ENCODE results near the gene ECE1.

The ECE1 gene

DNA sequence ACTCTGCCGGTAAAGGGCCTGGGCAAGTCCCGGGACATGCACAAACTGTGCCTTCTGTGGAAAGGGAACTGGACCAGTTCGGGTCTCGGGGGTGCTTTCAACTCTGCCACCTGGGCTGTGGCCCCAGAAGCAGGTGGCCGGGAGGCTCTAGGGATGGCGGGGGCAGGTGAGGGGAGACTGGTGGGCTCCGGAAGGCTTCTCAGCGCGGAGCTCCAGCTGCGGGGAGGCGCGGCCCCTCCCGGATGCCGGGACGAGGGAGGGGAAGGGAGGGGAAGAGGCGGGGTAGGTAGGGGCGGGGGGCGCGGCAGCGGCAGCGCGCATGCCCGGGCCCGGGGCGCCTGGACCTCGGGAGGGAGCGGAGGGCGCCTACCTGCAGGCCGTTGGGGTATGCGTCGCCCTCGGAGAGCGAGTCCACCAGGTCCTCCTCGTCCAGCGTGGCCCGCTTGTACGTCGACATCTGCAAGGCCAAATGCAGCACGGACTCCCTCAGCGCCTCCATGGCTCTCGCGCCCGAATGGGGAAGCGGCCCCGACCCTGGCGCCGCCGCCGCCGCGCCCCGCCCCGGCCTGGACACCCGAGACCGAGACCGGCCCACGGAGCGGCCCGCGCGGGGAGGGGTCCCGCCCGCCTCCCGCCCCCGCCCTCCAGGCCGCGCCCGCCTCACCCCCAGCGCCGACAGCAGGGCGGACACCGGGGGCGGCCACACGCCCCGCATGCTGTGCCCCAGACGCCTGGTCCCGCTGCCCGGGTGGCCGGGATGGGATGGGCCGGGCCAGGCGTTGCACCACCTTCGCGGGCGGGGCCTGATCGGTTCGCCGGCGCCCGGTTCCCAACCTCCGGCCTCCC lies at the start of gene ECE1:
Gene ECE1 (minus strand): TSS at position 764 of the 846 bp plus-strand sequence. CDS start 49 bp downstream, at position 715.
- no peak for DNase-seq (ENCODE audit: low read depth)
- TF ChIP-seq, protein P1, sequence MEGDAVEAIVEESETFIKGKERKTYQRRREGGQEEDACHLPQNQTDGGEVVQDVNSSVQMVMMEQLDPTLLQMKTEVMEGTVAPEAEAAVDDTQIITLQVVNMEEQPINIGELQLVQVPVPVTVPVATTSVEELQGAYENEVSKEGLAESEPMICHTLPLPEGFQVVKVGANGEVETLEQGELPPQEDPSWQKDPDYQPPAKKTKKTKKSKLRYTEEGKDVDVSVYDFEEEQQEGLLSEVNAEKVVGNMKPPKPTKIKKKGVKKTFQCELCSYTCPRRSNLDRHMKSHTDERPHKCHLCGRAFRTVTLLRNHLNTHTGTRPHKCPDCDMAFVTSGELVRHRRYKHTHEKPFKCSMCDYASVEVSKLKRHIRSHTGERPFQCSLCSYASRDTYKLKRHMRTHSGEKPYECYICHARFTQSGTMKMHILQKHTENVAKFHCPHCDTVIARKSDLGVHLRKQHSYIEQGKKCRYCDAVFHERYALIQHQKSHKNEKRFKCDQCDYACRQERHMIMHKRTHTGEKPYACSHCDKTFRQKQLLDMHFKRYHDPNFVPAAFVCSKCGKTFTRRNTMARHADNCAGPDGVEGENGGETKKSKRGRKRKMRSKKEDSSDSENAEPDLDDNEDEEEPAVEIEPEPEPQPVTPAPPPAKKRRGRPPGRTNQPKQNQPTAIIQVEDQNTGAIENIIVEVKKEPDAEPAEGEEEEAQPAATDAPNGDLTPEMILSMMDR (IDR thresholded peaks at IDR 0.05; ENCODE audit: low read depth, low read length, missing control alignments) = no peak
- peak within 1 kb of the TSS; percentile 59 for H3K4me3 ChIP-seq (ENCODE audit: low read depth, low read length)

DNA sequence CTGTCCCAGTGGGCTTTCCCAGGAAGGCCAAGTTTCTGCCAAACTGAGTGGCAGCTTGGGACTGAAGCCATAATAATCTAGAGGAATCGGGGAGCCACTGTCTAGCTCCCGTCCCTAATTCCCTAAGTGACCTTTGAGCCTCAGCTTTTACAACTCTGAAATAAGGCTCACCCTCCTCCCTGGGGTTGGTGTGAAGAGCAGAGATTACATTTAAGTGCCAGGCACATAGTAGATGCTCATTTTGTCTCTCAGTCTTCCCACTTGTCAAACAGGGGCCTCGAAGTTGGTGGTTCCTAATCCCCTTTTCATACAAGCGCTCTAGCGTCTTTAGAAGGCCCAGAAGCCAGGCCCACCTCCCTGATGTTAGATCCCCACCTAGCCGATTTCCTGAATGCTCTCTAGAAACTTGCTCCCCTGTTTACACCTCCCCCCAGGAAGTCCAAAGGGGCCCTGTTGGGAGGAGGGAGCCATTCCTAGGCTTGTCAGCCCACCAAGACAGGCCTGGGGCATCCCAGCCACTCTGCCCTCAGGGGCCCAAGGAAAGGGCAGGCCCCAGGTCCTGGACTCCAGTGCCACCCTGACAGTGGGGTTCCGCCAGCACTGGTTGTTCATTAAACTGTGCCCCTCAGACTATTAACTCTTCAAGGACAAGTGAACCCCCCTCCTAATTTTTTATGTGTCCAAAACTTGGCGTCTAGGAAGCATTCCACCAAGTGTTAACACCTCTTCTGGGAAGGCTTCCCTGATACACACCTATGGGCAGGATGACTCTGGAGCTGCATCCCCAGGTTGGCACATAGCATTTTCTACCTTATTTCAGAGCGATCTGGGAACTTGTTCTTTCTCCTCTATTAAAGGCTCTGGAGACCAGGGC lies 49.3 kb upstream of the ECE1 start:
- TF ChIP-seq, protein P1 (IDR thresholded peaks at IDR 0.05; ENCODE audit: low read depth, low read length, missing control alignments) = no peak
- DNase-seq (ENCODE audit: low read depth) = no peak
- H3K4me3 ChIP-seq (ENCODE audit: low read depth, low read length) = no peak overlapping the region

DNA sequence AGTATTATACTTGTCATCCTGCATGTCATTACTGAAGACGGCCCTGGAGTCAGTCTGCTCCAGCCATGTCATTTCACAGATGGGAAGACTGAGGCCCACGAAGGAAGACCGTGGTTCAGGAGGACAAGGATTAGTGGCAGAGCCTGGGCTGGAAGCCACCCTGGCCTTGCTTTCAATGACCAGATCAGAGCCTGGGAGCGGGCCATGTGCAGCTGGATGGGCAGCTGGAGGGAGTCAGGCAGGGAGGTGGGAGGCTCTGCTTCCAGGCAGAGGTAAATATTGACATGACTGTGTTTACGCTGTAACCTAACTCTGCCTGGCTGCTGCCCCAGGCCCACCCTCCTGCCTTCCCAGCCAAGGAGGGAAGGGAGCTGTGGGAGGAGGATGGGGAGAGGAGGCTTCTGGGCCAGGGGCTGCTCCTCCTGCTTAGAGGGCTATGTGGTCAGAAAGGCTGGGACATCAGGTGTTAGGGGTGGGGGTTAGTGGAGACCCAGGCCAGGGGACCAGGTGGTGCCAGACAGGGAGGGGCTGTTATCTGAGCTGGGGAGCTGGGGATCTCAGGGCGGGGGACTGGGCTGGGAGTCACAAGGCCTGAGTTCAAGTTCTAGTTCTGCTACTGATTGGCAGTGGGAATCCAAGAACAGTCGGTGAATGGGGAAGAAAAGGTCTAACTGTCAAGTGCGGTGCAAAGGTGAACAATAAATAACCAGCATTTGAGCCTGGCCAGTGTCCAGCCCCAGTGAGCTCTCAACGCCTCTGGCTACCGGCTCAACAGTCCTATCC lies 48.5 kb upstream of the ECE1 start:
- DNase-seq (ENCODE audit: low read depth) = no peak
- TF ChIP-seq, protein P1 (IDR thresholded peaks at IDR 0.05; ENCODE audit: low read depth, low read length, missing control alignments) = no peak
- no peak overlapping the region for H3K4me3 ChIP-seq (ENCODE audit: low read depth, low read length)

DNA sequence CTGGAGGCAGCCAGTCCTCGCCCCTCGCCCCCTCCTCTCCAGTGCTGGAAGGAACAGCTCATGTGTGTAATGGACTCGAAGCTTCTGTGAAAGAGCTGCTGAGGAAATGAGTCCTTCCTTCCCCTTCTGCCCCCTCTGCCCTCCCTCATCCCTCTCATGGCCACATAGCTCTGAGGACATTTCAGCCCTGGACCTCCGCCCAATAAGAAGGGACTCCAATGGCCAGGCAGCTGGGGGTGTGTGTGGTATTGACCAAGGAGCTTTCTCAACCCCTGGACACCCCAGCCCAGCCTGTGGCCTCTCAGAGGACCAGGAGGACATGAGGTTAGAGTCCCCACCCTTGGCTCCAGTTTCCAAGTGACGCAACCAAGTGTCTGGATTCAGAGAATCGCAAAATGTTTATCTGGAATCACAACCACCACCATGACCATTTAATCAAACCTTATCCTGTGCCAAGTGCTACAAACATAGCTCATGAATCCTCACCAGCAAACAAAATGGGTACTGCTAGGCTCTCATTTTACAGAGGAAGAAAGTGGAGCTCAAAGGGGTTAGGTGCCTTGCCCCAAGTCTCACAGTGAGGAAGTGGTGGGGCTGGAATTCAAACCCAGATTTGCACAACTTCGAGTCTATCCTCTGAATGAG lies 47.8 kb upstream of the ECE1 start:
- DNase-seq (ENCODE audit: low read depth) = no peak

DNA sequence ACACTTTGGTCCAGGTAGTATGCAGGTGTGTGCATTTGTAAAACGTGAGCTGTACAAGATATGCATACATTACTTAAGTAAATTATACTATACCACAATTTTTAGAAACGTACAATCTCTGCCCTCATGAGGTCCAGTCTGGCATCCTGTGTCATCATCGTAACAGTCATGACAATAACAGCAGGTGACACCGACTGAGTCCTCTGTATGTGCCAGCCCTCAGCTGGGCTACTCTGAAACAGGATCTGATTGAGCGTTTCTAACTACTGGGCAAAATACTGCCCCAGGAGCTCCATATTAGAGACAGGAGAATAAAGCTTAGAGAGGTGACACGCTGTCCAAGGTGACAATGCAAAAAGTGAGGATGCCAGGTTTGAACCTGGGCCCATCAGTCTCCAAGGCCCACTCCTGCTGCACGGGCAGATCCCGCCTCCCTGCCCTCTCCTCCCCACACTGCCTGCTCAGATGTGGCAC lies 47.2 kb upstream of the ECE1 start:
- no peak overlapping the region for H3K4me3 ChIP-seq (ENCODE audit: low read depth, low read length)
- TF ChIP-seq, protein P1 (IDR thresholded peaks at IDR 0.05; ENCODE audit: low read depth, low read length, missing control alignments) = no peak
- no peak for DNase-seq (ENCODE audit: low read depth)

More for the DNA sequence above, 47.8 kb upstream of the ECE1 start:
- H3K4me3 ChIP-seq (ENCODE audit: low read depth, low read length) = no peak overlapping the region
- TF ChIP-seq, protein P1 (IDR thresholded peaks at IDR 0.05; ENCODE audit: low read depth, low read length, missing control alignments) = no peak

DNA sequence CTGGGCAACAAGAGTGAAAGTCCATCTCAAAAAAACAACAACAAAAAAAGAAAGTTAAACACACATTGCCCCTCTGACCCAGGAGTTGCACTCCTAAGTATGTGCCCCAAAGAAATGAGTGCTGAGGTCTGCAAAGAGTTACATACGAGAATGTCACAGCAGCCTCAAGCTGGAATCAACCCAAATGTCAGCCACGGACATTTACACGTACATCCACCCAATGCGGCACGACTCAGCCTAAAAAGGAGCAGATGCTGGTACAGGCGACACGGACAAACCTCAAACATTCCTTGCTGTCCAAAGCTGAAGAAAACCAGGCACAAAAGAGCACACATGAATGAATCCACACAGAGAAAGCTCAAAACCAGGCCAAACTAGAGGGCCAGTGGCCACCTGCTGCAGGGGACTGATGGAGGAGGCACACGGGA lies 46.8 kb upstream of the ECE1 start:
- DNase-seq (ENCODE audit: low read depth) = no peak
- TF ChIP-seq, protein P1 (IDR thresholded peaks at IDR 0.05; ENCODE audit: low read depth, low read length, missing control alignments) = no peak
- no peak overlapping the region for H3K4me3 ChIP-seq (ENCODE audit: low read depth, low read length)

Data from GM12864 (cell line).